ENCODE measurements around the gene PCNX2. TPM values are rescaled to one million over a fixed set of nuclear protein-coding genes. Genes with fewer than 3 reads are reported as not detected.
"Not testable (repeated sequence)": the region's sequence is repeated elsewhere in the genome, so short reads cannot be mapped to it uniquely, and the experiment has no call there.

Gene PCNX2
- total RNA-seq, 1 donor from 2014 or later = 33.6 TPM

- no peak for TF ChIP-seq CTCF (IDR thresholded peaks at IDR 0.05; ENCODE audit: unreplicated experiment)
- peaks cover 17% of the 10 kb centered on the region for H3K36me3 Mint-ChIP-seq (ENCODE audit: insufficient read depth)
- no peak for DNase-seq (ENCODE audit: low spot score, unreplicated experiment)
- H3K4me3 Mint-ChIP-seq (ENCODE audit: low read depth) = no peak overlapping the region
- peaks cover 6% of the 10 kb centered on the region for H3K4me1 Mint-ChIP-seq (ENCODE audit: low read depth)
- no peak overlapping the region for H3K27ac Mint-ChIP-seq
- no peaks in the 10 kb centered on the region for H3K9me3 Mint-ChIP-seq (ENCODE audit: low read depth)
- no peaks in the 10 kb centered on the region for H3K27me3 Mint-ChIP-seq
Observed at GRCh38 chr1:233088613-233089012, 206.9 kb downstream of the PCNX2 start.

GRCh38 chr1:233086961-233087881 is 208.3 kb downstream of the PCNX2 start:
- TF ChIP-seq CTCF (IDR thresholded peaks at IDR 0.05; ENCODE audit: unreplicated experiment) = no peak
- Mint-ChIP-seq H3K4me3 (ENCODE audit: low read depth) (no peak overlapping the region), H3K36me3 (ENCODE audit: insufficient read depth) (peaks cover 17% of the 10 kb centered on the region), H3K27ac (peak overlapping the region; percentile 5), H3K27me3 (no peaks in the 10 kb centered on the region), H3K9me3 (ENCODE audit: low read depth) (no peaks in the 10 kb centered on the region), H3K4me1 (ENCODE audit: low read depth) (peaks cover 6% of the 10 kb centered on the region)
- no peak for DNase-seq (ENCODE audit: low spot score, unreplicated experiment)

- Mint-ChIP-seq H3K9me3 (ENCODE audit: low read depth) (no peaks in the 10 kb centered on the region), H3K27ac (no peak overlapping the region), H3K4me1 (ENCODE audit: low read depth) (peaks cover 6% of the 10 kb centered on the region), H3K27me3 (no peaks in the 10 kb centered on the region), H3K4me3 (ENCODE audit: low read depth) (no peak overlapping the region), H3K36me3 (ENCODE audit: insufficient read depth) (peaks cover 15% of the 10 kb centered on the region)
- no peak for TF ChIP-seq CTCF (IDR thresholded peaks at IDR 0.05; ENCODE audit: unreplicated experiment)
- no peak for DNase-seq (ENCODE audit: low spot score, unreplicated experiment)
Observed at GRCh38 chr1:233085566-233085965, 210.0 kb downstream of the PCNX2 start.

GRCh38 chr1:233082778-233083550 is 212.6 kb downstream of the PCNX2 start:
- Mint-ChIP-seq H3K9me3 (ENCODE audit: low read depth) (no peaks in the 10 kb centered on the region), H3K27me3 (no peaks in the 10 kb centered on the region), H3K4me3 (ENCODE audit: low read depth) (no peak overlapping the region), H3K36me3 (ENCODE audit: insufficient read depth) (peaks cover 9% of the 10 kb centered on the region), H3K4me1 (ENCODE audit: low read depth) (peaks cover 6% of the 10 kb centered on the region), H3K27ac (no peak overlapping the region)
- no peak for DNase-seq (ENCODE audit: low spot score, unreplicated experiment)
- TF ChIP-seq CTCF (IDR thresholded peaks at IDR 0.05; ENCODE audit: unreplicated experiment) = no peak

GRCh38 chr1:233081735-233082134 is 213.8 kb downstream of the PCNX2 start:
- no peak for TF ChIP-seq CTCF (IDR thresholded peaks at IDR 0.05; ENCODE audit: unreplicated experiment)
- peaks cover 7% of the 10 kb centered on the region for H3K36me3 Mint-ChIP-seq (ENCODE audit: insufficient read depth)
- H3K4me3 Mint-ChIP-seq (ENCODE audit: low read depth) = no peak overlapping the region
- peaks cover 2% of the 10 kb centered on the region for H3K4me1 Mint-ChIP-seq (ENCODE audit: low read depth)
- DNase-seq (ENCODE audit: low spot score, unreplicated experiment) = no peak
- H3K9me3 Mint-ChIP-seq (ENCODE audit: low read depth) = no peaks in the 10 kb centered on the region
- H3K27ac Mint-ChIP-seq = no peak overlapping the region
- no peaks in the 10 kb centered on the region for H3K27me3 Mint-ChIP-seq

GRCh38 chr1:233080827-233081226 is 214.7 kb downstream of the PCNX2 start:
- H3K27me3 Mint-ChIP-seq; H3K4me1 Mint-ChIP-seq (ENCODE audit: low read depth); DNase-seq (ENCODE audit: low spot score, unreplicated experiment); H3K9me3 Mint-ChIP-seq (ENCODE audit: low read depth); H3K36me3 Mint-ChIP-seq (ENCODE audit: insufficient read depth); H3K4me3 Mint-ChIP-seq (ENCODE audit: low read depth); H3K27ac Mint-ChIP-seq: not testable (repeated sequence)

Data from progenitor cell of endocrine pancreas (in vitro differentiated cells).